HCT116 (cell line): ENCODE data around the gene QSOX1. TPM values are rescaled to one million over a fixed set of nuclear protein-coding genes. Genes with fewer than 3 reads are reported as not detected.

ENCODE experiments used
- ATAC-seq: fragments of 200-7000 bp; cut with Tn5 transposase; 2 replicates; pipeline ENCODE4 v1.9.1; 2020; ENCODE audit warnings: mild to moderate bottlenecking, moderate library complexity
- BruUV-seq: library from RNA; stranded (reverse); fragments of 400-500 nt; replicated peaks from 2 replicates; lab custom pipeline; 2021; lab: Mats Ljungman, UMichigan
- CTCF ChIA-PET: fragments of 300-600 bp; sonication (Branson Sonifier 250); formaldehyde crosslinking; loops from one replicate; lab custom pipeline; 2021; ENCODE audit warnings: antibody characterized with exemption; lab: Charles Lee
- POLR2A ChIA-PET: fragments of 300-600, 350-600 bp; sonication (Branson Sonifier 250); formaldehyde crosslinking; loops from one replicate; lab custom pipeline; 2021; ENCODE audit warnings: antibody characterized with exemption; lab: Charles Lee
- RAD21 ChIA-PET, 2 experiments: fragments of 300-600 bp; sonication (Branson Sonifier 250); formaldehyde crosslinking; loops; one replicate each; lab custom pipeline; 2023; ENCODE audit warnings: low total read pairs in 2 of 2; ENCODE audit not compliant: uncharacterized antibody in 2 of 2, unreplicated experiment in 2 of 2, low non-redundant PET in 1 of 2; lab: Charles Lee
- DNase-seq: peaks from one replicate; pipeline ENCODE4 v3.0.0-alpha.2; 2010; ENCODE audit warnings: low read depth, low spot score
- H2AFZ ChIP-seq: fragments of 200-600 bp; shearing (Covaris generic), sonication (generic); 2 replicates; pipeline ENCODE4 v1.6.1; 2017; ENCODE audit warnings: low read depth, mixed run types, mixed read lengths, antibody characterized with exemption, low read length; ENCODE audit not compliant: poor library complexity, severe bottlenecking
- H3K27ac ChIP-seq: 2 replicates; pipeline ENCODE4 v1.5.1; 2012; ENCODE audit warnings: low read depth, low read length
- H3K27me3 ChIP-seq: fragments of 200-600 bp; sonication (generic); 2 replicates; pipeline ENCODE4 v1.6.1; 2016; ENCODE audit warnings: mixed run types, low read length, mixed read lengths; ENCODE audit not compliant: insufficient read depth
- H3K36me3 ChIP-seq, 2 experiments: fragments of 200-500 bp in 1 of 2; fragments of 200-600 bp in 1 of 2; sonication (Bioruptor generic) in 1 of 2; sonication (generic) in 1 of 2; 2 replicates each; pipeline versions ENCODE4 v1.5.1 to v1.6.1; 2014 to 2016; ENCODE audit warnings: low read length in 2 of 2, inconsistent platforms in 1 of 2, mixed read lengths in 1 of 2, mixed run types in 1 of 2; ENCODE audit not compliant: insufficient read depth in 2 of 2, control insufficient read depth in 1 of 2
- H3K4me1 ChIP-seq, 2 experiments: fragments of 200-600 bp in 1 of 2; sonication (generic) in 1 of 2; 2 replicates each; pipeline versions ENCODE4 v1.5.1 to v1.6.1; 2012 to 2017; ENCODE audit warnings: low read length in 2 of 2, inconsistent platforms in 1 of 2, mild to moderate bottlenecking in 1 of 2, mixed read lengths in 1 of 2, mixed run types in 1 of 2, moderate library complexity in 1 of 2; ENCODE audit not compliant: insufficient read depth in 2 of 2, control insufficient read depth in 1 of 2
- H3K4me2 ChIP-seq: fragments of 200-600 bp; sonication (generic); 2 replicates; pipeline ENCODE4 v1.6.1; 2017; ENCODE audit warnings: mixed run types, low read length, mixed read lengths
- H3K4me3 ChIP-seq, 2 experiments: fragments of 200-600 bp in 1 of 2; sonication (generic) in 1 of 2; replicated peaks in 1 of 2; 2 replicates each; pipeline ENCODE4 v1.5.1; 2011 to 2016; ENCODE audit warnings: low read length in 2 of 2, control low read depth in 1 of 2, low read depth in 1 of 2, mild to moderate bottlenecking in 1 of 2, mixed read lengths in 1 of 2, mixed run types in 1 of 2
- H3K79me2 ChIP-seq: fragments of 200-600 bp; sonication (generic); 2 replicates; pipeline ENCODE4 v1.6.1; 2017; ENCODE audit warnings: mild to moderate bottlenecking, mixed run types, low read length, moderate library complexity, mixed read lengths; ENCODE audit not compliant: insufficient read depth
- H3K9ac ChIP-seq: fragments of 200-600 bp; sonication (generic); 2 replicates; pipeline ENCODE4 v1.6.1; 2016; ENCODE audit warnings: low read length, mixed read lengths
- H3K9me2 ChIP-seq: fragments of 200-600 bp; sonication (generic), shearing (Covaris generic); 2 replicates; pipeline ENCODE4 v1.6.1; 2017; ENCODE audit warnings: mixed run types, mild to moderate bottlenecking, moderate library complexity; ENCODE audit not compliant: insufficient read depth
- H3K9me3 ChIP-seq, 2 experiments: fragments of 200-500 bp in 1 of 2; fragments of 200-600 bp in 1 of 2; sonication (Bioruptor generic) in 1 of 2; sonication (generic) in 1 of 2; 2 replicates each; pipeline ENCODE4 v1.6.1; 2014 to 2017; ENCODE audit warnings: low read length in 2 of 2, mixed read lengths in 2 of 2, inconsistent platforms in 1 of 2, low read depth in 1 of 2, mild to moderate bottlenecking in 1 of 2, mixed run types in 1 of 2, moderate library complexity in 1 of 2; ENCODE audit not compliant: control insufficient read depth in 1 of 2, insufficient read depth in 1 of 2
- H4K20me1 ChIP-seq: fragments of 200-600 bp; sonication (generic), shearing (Covaris generic); 2 replicates; pipeline ENCODE4 v1.6.1; 2017; ENCODE audit warnings: mixed run types, mild to moderate bottlenecking, moderate library complexity; ENCODE audit not compliant: insufficient read depth
- ATF3 ChIP-seq: IDR thresholded peaks from 2 replicates; pipeline ENCODE4 v1.6.1; 2012
- CBX3 ChIP-seq: IDR thresholded peaks from 2 replicates; pipeline ENCODE4 v1.6.1; 2012; ENCODE audit warnings: low read depth
- CEBPB ChIP-seq: IDR thresholded peaks from 2 replicates; pipeline ENCODE4 v1.6.1; 2012; ENCODE audit warnings: low read depth
- EGR1 ChIP-seq: IDR thresholded peaks from 2 replicates; pipeline ENCODE4 v1.6.1; 2012; ENCODE audit warnings: low read depth
- ELF1 ChIP-seq: IDR thresholded peaks from 2 replicates; pipeline ENCODE4 v1.6.1; 2012; ENCODE audit warnings: low read depth, borderline replicate concordance
- EZH2 ChIP-seq: fragments of 200-600 bp; sonication (generic); IDR thresholded peaks from 2 replicates; pipeline ENCODE4 v1.6.1; 2017; ENCODE audit warnings: antibody characterized with exemption, mixed run types
- EZH2phosphoT487 ChIP-seq: fragments of 200-600 bp; IDR thresholded peaks from 2 replicates; pipeline ENCODE4 v1.6.1; 2018; ENCODE audit warnings: antibody characterized with exemption, borderline replicate concordance
- FOSL1 ChIP-seq: IDR thresholded peaks from 2 replicates; pipeline ENCODE4 v1.6.1; 2012; ENCODE audit warnings: low read depth
- POLR2A ChIP-seq: IDR thresholded peaks from 2 replicates; pipeline ENCODE4 v1.7.0; 2011; ENCODE audit warnings: borderline replicate concordance; ENCODE audit not compliant: insufficient read depth, insufficient read length; ENCODE audit errors: extremely low read depth
- RAD21 ChIP-seq: IDR thresholded peaks from 2 replicates; pipeline ENCODE4 v1.6.1; 2012; ENCODE audit warnings: low read depth, mild to moderate bottlenecking
- SIN3A ChIP-seq: IDR thresholded peaks from 2 replicates; pipeline ENCODE4 v1.6.1; 2012; ENCODE audit warnings: low read depth
- SP1 ChIP-seq: IDR thresholded peaks from 2 replicates; pipeline ENCODE4 v1.6.1; 2012; ENCODE audit warnings: low read depth
- SRF ChIP-seq: IDR thresholded peaks from 2 replicates; pipeline ENCODE4 v1.6.1; 2012; ENCODE audit warnings: low read depth
- TCF7L2 ChIP-seq: IDR thresholded peaks from 2 replicates; pipeline ENCODE4 v1.7.0; 2011; ENCODE audit warnings: borderline replicate concordance, inconsistent platforms; ENCODE audit not compliant: insufficient read depth, insufficient read length; ENCODE audit errors: extremely low read depth
- ZBTB33 ChIP-seq: IDR thresholded peaks from 2 replicates; pipeline ENCODE4 v1.6.1; 2011; ENCODE audit warnings: mild to moderate bottlenecking, low read length, moderate library complexity; ENCODE audit not compliant: insufficient replicate concordance; ENCODE audit errors: extremely low read depth
- ZNF274 ChIP-seq: fragments of 200-500 bp; sonication (Bioruptor generic); IDR thresholded peaks from 2 replicates; pipeline ENCODE4 v1.6.1; 2014; ENCODE audit warnings: mild to moderate bottlenecking, low read depth, low read length, inconsistent platforms
- intact Hi-C: fragments of 100-400 bp; cut with micrococcal nuclease; formaldehyde crosslinking; loops from 2 replicates; pipeline ENCODE4 v1.10.0; 2022
- total RNA-seq: library from RNA; stranded (reverse); gene quantifications from one replicate; pipeline ENCODE4 v1.2.1, GENCODE V29; 2021; ENCODE audit not compliant: unreplicated experiment
- TF ChIP-seq, protein P1 (sequence below): IDR thresholded peaks from 2 replicates; pipeline ENCODE4 v1.6.1; 2012; ENCODE audit warnings: low read depth
- TF ChIP-seq, protein P2 (sequence below): IDR thresholded peaks from 2 replicates; pipeline ENCODE4 v1.6.1; 2012

QSOX1 gene
- total RNA-seq, 1 experiment from 2014 or later = 89.2 TPM

DNA sequence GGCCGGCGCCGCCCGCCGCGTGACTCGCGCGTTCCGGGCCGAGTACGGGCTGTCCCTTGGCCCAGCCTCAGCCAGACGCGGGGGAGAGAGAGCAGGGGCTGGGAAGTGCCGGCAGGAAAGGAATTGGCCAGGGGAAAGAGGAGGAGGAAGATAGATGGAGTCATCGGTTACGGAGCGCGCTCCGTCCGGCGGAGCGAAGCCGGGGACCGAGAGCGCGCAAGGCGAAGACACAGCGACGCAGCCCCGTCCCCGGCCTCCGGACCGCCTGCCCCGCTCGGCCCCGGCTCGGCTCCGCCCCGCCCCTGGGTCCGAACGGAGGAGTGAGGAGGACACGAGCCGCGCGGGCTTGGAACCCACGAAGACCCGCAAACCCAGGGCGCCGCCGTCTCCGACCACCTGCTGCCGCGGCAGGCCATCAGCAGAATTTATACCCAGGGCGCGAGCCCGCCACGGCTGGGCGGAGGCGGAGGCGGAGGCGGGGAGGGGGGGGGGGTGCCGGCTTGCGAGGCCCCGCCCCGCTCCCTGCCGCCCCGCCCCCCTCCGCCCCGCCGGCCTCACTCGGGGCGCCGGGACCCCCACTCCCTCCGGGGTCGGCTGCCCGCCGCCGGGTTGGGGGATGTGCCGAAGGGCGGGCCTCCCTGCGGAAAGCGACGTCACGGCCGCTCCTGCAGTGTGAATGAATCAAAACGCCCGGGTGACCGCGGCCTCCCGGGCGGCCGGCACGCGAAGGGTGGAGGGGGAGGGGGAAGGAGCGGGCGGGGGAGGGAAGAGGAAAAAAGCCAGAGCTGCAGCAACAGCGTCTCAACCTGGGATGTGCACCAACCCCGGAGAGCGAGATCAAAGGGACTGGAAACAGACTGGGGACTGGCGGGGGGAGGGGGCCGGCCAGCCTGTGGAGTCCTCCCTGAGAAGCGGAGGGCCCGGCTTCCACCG lies 75.1 kb downstream of the QSOX1 start, which contains the start of gene LHX4:
LHX4 (plus strand) TSS at position 782 of the 933 bp plus-strand sequence. CDS start 266 bp downstream, outside the sequence.
- ATAC-seq (peak; percentile 52), DNase-seq (no peak)
- Histone ChIP-seq H3K4me2 (peak within 1 kb of the TSS; percentile 100), H3K27me3 (0 out of 2 replicates have a peak, but pooled peaks cover 3% of the 10 kb centered on the region), H3K4me3 (peak within 1 kb of the TSS; percentile 45 to 71), H4K20me1 (no peaks in the 10 kb centered on the region), H3K79me2 (no peaks in the 10 kb centered on the region), H3K9ac (peak within 1 kb of the TSS; percentile 46), H3K9me2 (no peaks in the 10 kb centered on the region), H3K36me3 (no peaks in the 10 kb centered on the region), H3K27ac (no peak within 1 kb of the TSS), H2AFZ (peak within 1 kb of the TSS; percentile 97), H3K9me3 (no peaks in the 10 kb centered on the region), H3K4me1 (peaks cover 10 to 28% of the 10 kb centered on the region in 2 experiments)
- intact Hi-C loops = no loop called here
- POLR2A ChIA-PET = no interaction called here
- BruUV-seq = no TSS peak
- TF ChIP-seq SP1 (no peak), ELF1 (no peak), SIN3A (no peak), POLR2A (no peak), RAD21 (no peak), CEBPB (no peak), ZNF274 (no peak), CBX3 (no peak), TCF7L2 (peak; percentile 87), EZH2 (no peak), EZH2phosphoT487 (no peak), ZBTB33 (no peak), SRF (no peak), FOSL1 (no peak), EGR1 (peak; percentile 43; the same call in 1 of the 2 replicates), ATF3 (no peak)
- TF ChIP-seq, protein P1, sequence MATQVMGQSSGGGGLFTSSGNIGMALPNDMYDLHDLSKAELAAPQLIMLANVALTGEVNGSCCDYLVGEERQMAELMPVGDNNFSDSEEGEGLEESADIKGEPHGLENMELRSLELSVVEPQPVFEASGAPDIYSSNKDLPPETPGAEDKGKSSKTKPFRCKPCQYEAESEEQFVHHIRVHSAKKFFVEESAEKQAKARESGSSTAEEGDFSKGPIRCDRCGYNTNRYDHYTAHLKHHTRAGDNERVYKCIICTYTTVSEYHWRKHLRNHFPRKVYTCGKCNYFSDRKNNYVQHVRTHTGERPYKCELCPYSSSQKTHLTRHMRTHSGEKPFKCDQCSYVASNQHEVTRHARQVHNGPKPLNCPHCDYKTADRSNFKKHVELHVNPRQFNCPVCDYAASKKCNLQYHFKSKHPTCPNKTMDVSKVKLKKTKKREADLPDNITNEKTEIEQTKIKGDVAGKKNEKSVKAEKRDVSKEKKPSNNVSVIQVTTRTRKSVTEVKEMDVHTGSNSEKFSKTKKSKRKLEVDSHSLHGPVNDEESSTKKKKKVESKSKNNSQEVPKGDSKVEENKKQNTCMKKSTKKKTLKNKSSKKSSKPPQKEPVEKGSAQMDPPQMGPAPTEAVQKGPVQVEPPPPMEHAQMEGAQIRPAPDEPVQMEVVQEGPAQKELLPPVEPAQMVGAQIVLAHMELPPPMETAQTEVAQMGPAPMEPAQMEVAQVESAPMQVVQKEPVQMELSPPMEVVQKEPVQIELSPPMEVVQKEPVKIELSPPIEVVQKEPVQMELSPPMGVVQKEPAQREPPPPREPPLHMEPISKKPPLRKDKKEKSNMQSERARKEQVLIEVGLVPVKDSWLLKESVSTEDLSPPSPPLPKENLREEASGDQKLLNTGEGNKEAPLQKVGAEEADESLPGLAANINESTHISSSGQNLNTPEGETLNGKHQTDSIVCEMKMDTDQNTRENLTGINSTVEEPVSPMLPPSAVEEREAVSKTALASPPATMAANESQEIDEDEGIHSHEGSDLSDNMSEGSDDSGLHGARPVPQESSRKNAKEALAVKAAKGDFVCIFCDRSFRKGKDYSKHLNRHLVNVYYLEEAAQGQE = no peak
- TF ChIP-seq, protein P2, sequence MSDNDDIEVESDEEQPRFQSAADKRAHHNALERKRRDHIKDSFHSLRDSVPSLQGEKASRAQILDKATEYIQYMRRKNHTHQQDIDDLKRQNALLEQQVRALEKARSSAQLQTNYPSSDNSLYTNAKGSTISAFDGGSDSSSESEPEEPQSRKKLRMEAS = no peak
- CTCF ChIA-PET = interaction anchor here (1.2 to 1.3 kb wide), 2 partner anchors 14 to 415 kb away, joined by 3 to 4 read pairs; no protein-coding TSS in a partner anchor
- RAD21 ChIA-PET = no interaction called here
